T-helper 1 cell treated with Interleukin-12 subunit alpha and Interleukin-12 subunit beta and Interleukin-4 antibody, amounts not matched to agents 30 ng/mL and 1 ng/mL, for 36 hours (primary cell): ENCODE measurements around the gene VSIG10L2. TPM values are rescaled to one million over a fixed set of nuclear protein-coding genes. Genes with fewer than 3 reads are reported as not detected.

Source experiments
- intact Hi-C: fragments of 100-400 bp; cut with micrococcal nuclease; formaldehyde crosslinking; loops from one replicate; pipeline ENCODE4 v1.15.1; 2024
- total RNA-seq: library from RNA; stranded (reverse); gene quantifications from 2 replicates; pipeline ENCODE4 v1.2.3, GENCODE V29; 2022

VSIG10L2 gene
- total RNA-seq, 1 donor from 2014 or later = not detected

- intact Hi-C loops = loop anchor here (10.0 kb wide), 2 partner anchors 488 to 1418 kb away; no protein-coding TSS in a partner anchor
These were observed 19.2 kb upstream of the VSIG10L2 start for GRCh38 chr11:125926682-125927081.

- intact Hi-C loops = loop anchor here (10.0 kb wide), 2 partner anchors 485 to 1415 kb away; no protein-coding TSS in a partner anchor
These were observed 16.3 kb upstream of the VSIG10L2 start for GRCh38 chr11:125929445-125930075.

GRCh38 chr11:125930076-125930450 is 15.8 kb upstream of the VSIG10L2 start:
- intact Hi-C loops = no loop called here

- intact Hi-C loops = no loop called here
These were observed 14.7 kb upstream of the VSIG10L2 start for GRCh38 chr11:125931116-125931515.

- intact Hi-C loops = no loop called here
These were observed 14.2 kb upstream of the VSIG10L2 start for GRCh38 chr11:125931668-125932067.

- intact Hi-C loops = no loop called here
These were observed 13.5 kb upstream of the VSIG10L2 start for GRCh38 chr11:125932301-125932700.

GRCh38 chr11:125933030-125933813 is 12.6 kb upstream of the VSIG10L2 start:
- intact Hi-C loops = no loop called here

- intact Hi-C loops = no loop called here
These were observed 11.4 kb upstream of the VSIG10L2 start for GRCh38 chr11:125934473-125934872.

- intact Hi-C loops = no loop called here
These were observed 10.8 kb upstream of the VSIG10L2 start for GRCh38 chr11:125935056-125935455.

- intact Hi-C loops = no loop called here
These were observed 10.1 kb upstream of the VSIG10L2 start for GRCh38 chr11:125935618-125936199.

- intact Hi-C loops = no loop called here
These were observed 7.4 kb upstream of the VSIG10L2 start for GRCh38 chr11:125938418-125938817.

- intact Hi-C loops = no loop called here
These were observed 6.7 kb upstream of the VSIG10L2 start for GRCh38 chr11:125939081-125939521.

GRCh38 chr11:125940145-125940544 is 5.7 kb upstream of the VSIG10L2 start:
- intact Hi-C loops = no loop called here

- intact Hi-C loops = no loop called here
These were observed 4.6 kb upstream of the VSIG10L2 start for GRCh38 chr11:125941267-125941618.

- intact Hi-C loops = loop anchor here (1.0 kb wide), 2 partner anchors 19 to 252 kb away; no protein-coding TSS in a partner anchor
These were observed 3.9 kb upstream of the VSIG10L2 start for GRCh38 chr11:125941619-125942611.

- intact Hi-C loops = loop anchor here (1.0 kb wide), 2 partner anchors 20 to 251 kb away; no protein-coding TSS in a partner anchor
These were observed 2.9 kb upstream of the VSIG10L2 start for GRCh38 chr11:125942771-125943428.

- intact Hi-C loops = no loop called here
These were observed 2.0 kb upstream of the VSIG10L2 start for GRCh38 chr11:125943661-125944349.

GRCh38 chr11:125944350-125945010 is 1.4 kb upstream of the VSIG10L2 start:
- intact Hi-C loops = no loop called here
